B cell (primary cell): ENCODE results near the gene EYS. TPM values are rescaled to one million over a fixed set of nuclear protein-coding genes. Genes with fewer than 3 reads are reported as not detected.

Experiments used
- ATAC-seq: fragments of 200-7000 bp; cut with Tn5 transposase; one replicate; pipeline ENCODE4 v1.10.0; 2021; ENCODE audit warnings: low read depth, mild to moderate bottlenecking, moderate number of reproducible peaks, moderate library complexity
- CTCF ChIA-PET: fragments of 350-600 bp; sonication (Branson Sonifier 250); formaldehyde crosslinking; loops from one replicate; lab custom pipeline; 2021; ENCODE audit warnings: antibody characterized with exemption, inconsistent platforms; lab: Charles Lee
- POLR2A ChIA-PET: fragments of 350-600 bp; sonication (Branson Sonifier 250); formaldehyde crosslinking; loops from one replicate; lab custom pipeline; 2021; ENCODE audit warnings: antibody characterized with exemption; lab: Charles Lee
- DNase-seq: peaks from one replicate; pipeline ENCODE4 v3.0.0; 2013
- H2AFZ ChIP-seq: 2 replicates; pipeline ENCODE4 v1.6.1; 2012; ENCODE audit warnings: mild to moderate bottlenecking, low read depth, low read length; ENCODE audit not compliant: insufficient read depth, poor library complexity, severe bottlenecking
- H3K27ac ChIP-seq, 2 donors: 1 replicate in 1 of 2; 2 replicates in 1 of 2; pipeline ENCODE4 v1.5.1; 2012 to 2013; ENCODE audit warnings: low read length in 2 of 2, mild to moderate bottlenecking in 2 of 2, moderate library complexity in 1 of 2
- H3K27me3 ChIP-seq, 4 experiments: fragments of 200-600 bp in 1 of 4; sonication (generic) in 1 of 4; replicated peaks in 1 of 4; 1 replicate in 2 of 4; 2 replicates in 2 of 4; pipeline versions ENCODE4 v1.6.1 to v1.7.0; 2013 to 2016; ENCODE audit warnings: low read length in 3 of 4, mild to moderate bottlenecking in 2 of 4, mixed read lengths in 1 of 4, moderate library complexity in 1 of 4; ENCODE audit not compliant: insufficient read depth in 4 of 4, control insufficient read depth in 3 of 4; ENCODE audit errors: control extremely low read depth in 1 of 4
- H3K36me3 ChIP-seq, 2 experiments: replicated peaks in 1 of 2; 1 replicate in 1 of 2; 2 replicates in 1 of 2; pipeline versions ENCODE4 v1.6.1 to v1.7.1; 2013; ENCODE audit warnings: low read length in 1 of 2; ENCODE audit not compliant: insufficient read depth in 2 of 2, control insufficient read depth in 1 of 2; ENCODE audit errors: control extremely low read depth in 1 of 2, extremely low read depth in 1 of 2
- H3K4me1 ChIP-seq, 2 donors: fragments of 200-600 bp in 1 of 2; sonication (generic) in 1 of 2; 1 replicate in 1 of 2; 2 replicates in 1 of 2; pipeline versions ENCODE4 v1.5.1 to v1.6.1; 2013 to 2017; ENCODE audit warnings: low read length in 2 of 2; ENCODE audit not compliant: control insufficient read depth in 2 of 2, insufficient read depth in 2 of 2
- H3K4me2 ChIP-seq: replicated peaks from 2 replicates; pipeline ENCODE3; 2012; ENCODE audit warnings: mild to moderate bottlenecking, low read depth, low read length; ENCODE audit not compliant: poor library complexity, severe bottlenecking
- H3K4me3 ChIP-seq, 5 experiments: fragments of 200-600 bp in 1 of 5; sonication (generic) in 1 of 5; 1 replicate in 3 of 5; 2 replicates in 2 of 5; pipeline versions ENCODE4 v1.5.1 to v1.7.0; 2011 to 2016; ENCODE audit warnings: low read length in 4 of 5, mild to moderate bottlenecking in 4 of 5, low read depth in 2 of 5, control low read depth in 1 of 5, moderate library complexity in 1 of 5; ENCODE audit not compliant: insufficient read depth in 1 of 5; ENCODE audit errors: control extremely low read depth in 1 of 5, extremely low read depth in 1 of 5
- H3K79me2 ChIP-seq: fragments of 200-600 bp; sonication (generic); one replicate; pipeline ENCODE4 v1.6.0; 2016; ENCODE audit warnings: low read length; ENCODE audit not compliant: control insufficient read depth, insufficient read depth
- H3K9ac ChIP-seq: fragments of 200-600 bp; sonication (generic); 2 replicates; pipeline ENCODE4 v1.6.1; 2017; ENCODE audit warnings: mild to moderate bottlenecking, low read length, moderate library complexity
- H3K9me3 ChIP-seq, 3 donors: one replicate each; pipeline versions ENCODE4 v1.6.1 to v1.7.1; 2013; ENCODE audit warnings: low read length in 2 of 3; ENCODE audit not compliant: control insufficient read depth in 2 of 3, insufficient read depth in 1 of 3; ENCODE audit errors: control extremely low read depth in 1 of 3
- H4K20me1 ChIP-seq: 2 replicates; pipeline ENCODE4 v1.6.0; 2012; ENCODE audit warnings: mild to moderate bottlenecking, low read length; ENCODE audit not compliant: insufficient read depth, control insufficient read depth, poor library complexity, severe bottlenecking
- H3K27ac Mint-ChIP-seq: one replicate; pipeline ENCODE4 v1.8.0; 2021; ENCODE audit warnings: mixed read lengths
- H3K27me3 Mint-ChIP-seq: one replicate; pipeline ENCODE4 v1.8.0; 2021; ENCODE audit warnings: mixed read lengths
- H3K4me1 Mint-ChIP-seq: one replicate; pipeline ENCODE4 v1.8.0; 2021; ENCODE audit warnings: mixed read lengths
- H3K4me3 Mint-ChIP-seq: one replicate; pipeline ENCODE4 v1.8.0; 2021; ENCODE audit warnings: mixed read lengths
- H3K9me3 Mint-ChIP-seq: one replicate; pipeline ENCODE4 v1.8.0; 2022; ENCODE audit warnings: mixed read lengths; ENCODE audit not compliant: insufficient read depth
- EZH2 ChIP-seq: IDR thresholded peaks from 2 replicates; pipeline ENCODE4 v1.6.1; 2012; ENCODE audit warnings: borderline replicate concordance, low read depth, mild to moderate bottlenecking, moderate library complexity, low read length; ENCODE audit not compliant: insufficient read depth, poor library complexity, severe bottlenecking
- WGBS: methylation state at CpG from one replicate; pipeline ENCODE4 v1.1.5; 2013; ENCODE audit warnings: missing lambda C conversion rate; ENCODE audit not compliant: insufficient coverage; 5-methylcytosine and 5-hydroxymethylcytosine counted together
- intact Hi-C: fragments of 100-400 bp; cut with micrococcal nuclease; formaldehyde crosslinking; loops from one replicate; pipeline ENCODE4 v1.10.0; 2022
- polyA plus RNA-seq: library from polyadenylated mRNA; depleted of rRNA; stranded (reverse); fragments of >200 nt; gene quantifications from 2 replicates; pipeline ENCODE4 v1.2.3, GENCODE V29; 2012
- total RNA-seq, 2 donors: library from RNA; stranded (reverse); fragments of 120-200 nt in 1 of 2; gene quantifications; 1 replicate in 1 of 2; 2 replicates in 1 of 2; pipeline versions ENCODE4 v1.2.3 to v1.2.4, GENCODE V29; 2013 to 2022
- TF ChIP-seq, protein P1 (sequence below): fragments of 200-600 bp; IDR thresholded peaks from one replicate; pipeline ENCODE4 v1.8.0; 2022; ENCODE audit warnings: antibody characterized with exemption, mild to moderate bottlenecking

Gene EYS
- total and polyA plus RNA-seq, 2 donors (not counting 1 experiment from before 2014, with no cell fraction given): not detected

DNA sequence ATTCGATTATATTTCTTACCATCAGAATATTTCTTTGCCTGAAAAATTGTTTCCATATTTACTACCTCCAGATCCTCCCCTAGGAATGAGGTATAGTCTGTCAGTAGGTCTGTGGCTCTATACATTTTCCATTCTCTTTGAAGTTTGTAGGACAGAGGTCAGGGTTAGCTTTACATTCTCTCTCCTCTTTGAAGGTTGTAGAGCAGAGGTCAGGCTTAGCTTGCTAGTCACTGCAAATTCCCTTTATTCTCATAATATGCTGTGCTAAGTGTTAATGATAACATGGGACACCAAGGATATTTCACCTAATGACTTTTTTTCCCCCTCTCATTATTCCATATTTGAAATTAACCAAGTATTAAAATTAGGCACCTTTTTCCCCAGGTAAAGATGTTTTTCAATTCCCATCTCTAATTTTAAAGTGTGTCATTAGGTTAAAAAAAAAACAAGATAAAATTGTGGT lies 1660.2 kb downstream of the EYS start:
- H3K4me1 ChIP-seq: no peaks in the 10 kb centered on the region
- no peak overlapping the region for H3K9ac ChIP-seq
- H3K36me3 ChIP-seq: no peaks in the 10 kb centered on the region
- no CpG with 5 or more reads among the region's 1 CpG for WGBS
- H3K4me2 ChIP-seq: no peak overlapping the region
- no peaks in the 10 kb centered on the region for H3K9me3 ChIP-seq
- H3K9me3 Mint-ChIP-seq: no peaks in the 10 kb centered on the region
- no peaks in the 10 kb centered on the region for H3K27me3 Mint-ChIP-seq
- H3K4me1 Mint-ChIP-seq: no peaks in the 10 kb centered on the region
- no peak overlapping the region for H3K4me3 Mint-ChIP-seq
- TF ChIP-seq, protein P1, sequence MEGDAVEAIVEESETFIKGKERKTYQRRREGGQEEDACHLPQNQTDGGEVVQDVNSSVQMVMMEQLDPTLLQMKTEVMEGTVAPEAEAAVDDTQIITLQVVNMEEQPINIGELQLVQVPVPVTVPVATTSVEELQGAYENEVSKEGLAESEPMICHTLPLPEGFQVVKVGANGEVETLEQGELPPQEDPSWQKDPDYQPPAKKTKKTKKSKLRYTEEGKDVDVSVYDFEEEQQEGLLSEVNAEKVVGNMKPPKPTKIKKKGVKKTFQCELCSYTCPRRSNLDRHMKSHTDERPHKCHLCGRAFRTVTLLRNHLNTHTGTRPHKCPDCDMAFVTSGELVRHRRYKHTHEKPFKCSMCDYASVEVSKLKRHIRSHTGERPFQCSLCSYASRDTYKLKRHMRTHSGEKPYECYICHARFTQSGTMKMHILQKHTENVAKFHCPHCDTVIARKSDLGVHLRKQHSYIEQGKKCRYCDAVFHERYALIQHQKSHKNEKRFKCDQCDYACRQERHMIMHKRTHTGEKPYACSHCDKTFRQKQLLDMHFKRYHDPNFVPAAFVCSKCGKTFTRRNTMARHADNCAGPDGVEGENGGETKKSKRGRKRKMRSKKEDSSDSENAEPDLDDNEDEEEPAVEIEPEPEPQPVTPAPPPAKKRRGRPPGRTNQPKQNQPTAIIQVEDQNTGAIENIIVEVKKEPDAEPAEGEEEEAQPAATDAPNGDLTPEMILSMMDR: no peak
- no peak for TF ChIP-seq EZH2
- no peaks in the 10 kb centered on the region for H3K27me3 ChIP-seq
- H4K20me1 ChIP-seq: no peaks in the 10 kb centered on the region
- intact Hi-C loops: no loop called here
- H2AFZ ChIP-seq: no peak overlapping the region
- no peaks in the 10 kb centered on the region for H3K79me2 ChIP-seq
- no peak overlapping the region for H3K27ac Mint-ChIP-seq
- ATAC-seq (no peak), DNase-seq (no peak)
- POLR2A ChIA-PET: no interaction called here
- H3K4me3 ChIP-seq: no peak overlapping the region
- H3K27ac ChIP-seq: no peak overlapping the region
- CTCF ChIA-PET: no interaction called here

DNA sequence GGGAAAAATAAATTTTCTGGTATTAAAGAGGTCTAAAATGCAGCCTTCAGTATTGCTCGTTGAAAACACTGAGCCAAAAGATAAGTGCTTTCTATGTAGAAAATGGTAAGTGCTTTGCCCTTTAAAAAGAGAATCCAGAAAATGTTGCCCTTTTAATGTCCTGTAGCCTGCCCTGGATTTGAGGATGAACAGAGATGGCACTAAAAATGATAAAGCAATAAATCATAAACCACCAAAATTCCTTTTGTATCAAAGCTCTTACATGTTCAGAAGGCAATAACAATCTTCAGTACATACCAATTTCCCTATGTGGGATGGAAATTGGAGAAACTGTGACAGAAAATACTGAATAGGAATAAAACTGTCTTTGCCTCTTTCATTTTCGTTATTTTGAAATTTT lies 1665.7 kb downstream of the EYS start:
- ChIA-PET POLR2A (no interaction called here), CTCF (no interaction called here)
- no peak overlapping the region for H3K4me3 ChIP-seq
- no peaks in the 10 kb centered on the region for H4K20me1 ChIP-seq
- DNase-seq: no peak
- H3K9me3 Mint-ChIP-seq: no peaks in the 10 kb centered on the region
- H3K79me2 ChIP-seq: no peaks in the 10 kb centered on the region
- WGBS: 78% methylated on average over 1 of the region's 2 CpGs
- no peaks in the 10 kb centered on the region for H3K27me3 Mint-ChIP-seq
- H3K27ac Mint-ChIP-seq: no peak overlapping the region
- ATAC-seq: no peak
- H3K4me3 Mint-ChIP-seq: no peak overlapping the region
- H3K27ac ChIP-seq: no peak overlapping the region
- intact Hi-C loops: no loop called here
- no peaks in the 10 kb centered on the region for H3K27me3 ChIP-seq
- H3K4me2 ChIP-seq: no peak overlapping the region
- no peak for TF ChIP-seq EZH2
- TF ChIP-seq, protein P1: no peak
- no peaks in the 10 kb centered on the region for H3K4me1 Mint-ChIP-seq
- no peak overlapping the region for H2AFZ ChIP-seq
- no peaks in the 10 kb centered on the region for H3K4me1 ChIP-seq
- no peak overlapping the region for H3K9ac ChIP-seq
- H3K9me3 ChIP-seq: no peaks in the 10 kb centered on the region
- H3K36me3 ChIP-seq: no peaks in the 10 kb centered on the region
